Measurements from ENCODE around the gene SPRR2B.
"Not testable (repeated sequence)": the region's sequence is repeated elsewhere in the genome, so short reads cannot be mapped to it uniquely, and the experiment has no call there.

The SPRR2B gene

DNA sequence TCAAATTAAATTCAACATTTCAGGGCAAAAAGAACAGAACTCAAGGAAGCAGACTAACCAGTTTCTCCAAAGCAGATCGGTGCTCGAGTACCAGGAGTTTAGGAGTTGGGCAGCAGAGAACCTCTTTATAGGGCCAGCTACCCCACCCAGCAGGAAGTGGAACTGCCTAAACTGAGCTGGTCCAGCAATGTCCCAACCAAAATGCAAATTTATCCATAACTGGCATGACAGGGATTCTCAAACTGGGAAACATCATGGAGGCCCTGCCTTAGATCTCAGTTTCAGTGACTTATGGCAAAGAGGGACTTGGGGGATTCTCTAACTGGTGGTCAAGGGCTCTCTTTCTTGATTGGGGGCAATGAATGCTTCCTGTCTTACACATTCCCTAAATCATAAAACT is at the start of gene SPRR2B:
SPRR2B (minus strand) TSS at position 101 of the 400 bp plus-strand sequence. CDS start 772 bp downstream, outside the sequence.
- DNase-seq, result no peak

DNA sequence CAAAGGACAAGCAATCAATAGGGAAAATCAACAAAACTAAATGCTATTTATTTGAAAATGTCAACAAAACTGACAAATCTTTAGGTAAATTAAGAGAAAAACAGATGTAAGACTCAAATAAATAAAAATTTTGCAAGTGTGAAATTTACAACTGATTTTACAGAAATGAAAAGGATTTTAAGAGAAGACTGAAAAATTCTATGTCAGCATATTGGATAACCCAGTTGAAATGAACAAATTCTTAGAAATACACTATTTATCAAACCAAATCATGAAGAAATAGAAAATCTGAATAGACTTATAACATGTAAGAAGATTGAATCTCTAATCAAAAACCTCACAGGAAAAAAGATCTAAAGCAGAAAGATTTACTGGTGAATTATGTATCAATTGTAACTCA is 49.5 kb upstream of the SPRR2B start:
- DNase-seq, result no peak

DNA sequence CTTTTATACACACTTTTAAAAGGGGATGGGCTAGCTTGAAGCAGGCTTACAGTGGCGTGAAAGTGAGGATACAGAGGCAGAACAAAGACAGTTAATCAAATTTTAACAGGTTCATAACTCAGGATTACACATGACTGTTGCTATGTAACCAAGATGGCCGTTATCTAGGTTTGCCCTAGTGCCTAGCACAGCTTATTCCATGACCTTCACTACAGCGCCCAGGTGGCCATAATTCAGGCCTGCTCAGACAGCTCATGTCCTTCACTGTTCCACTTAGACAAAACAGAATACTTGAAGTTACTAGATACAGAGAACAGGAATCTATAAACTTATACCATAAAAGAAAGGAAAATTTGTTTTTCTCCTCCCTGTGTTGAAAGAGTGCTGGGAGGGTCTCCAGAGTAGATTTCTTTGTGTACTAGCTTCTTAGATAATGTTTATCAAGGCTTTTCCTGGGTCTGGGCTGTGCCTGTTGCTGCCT is 48.1 kb upstream of the SPRR2B start:
- DNase-seq, result peak; percentile 4

DNA sequence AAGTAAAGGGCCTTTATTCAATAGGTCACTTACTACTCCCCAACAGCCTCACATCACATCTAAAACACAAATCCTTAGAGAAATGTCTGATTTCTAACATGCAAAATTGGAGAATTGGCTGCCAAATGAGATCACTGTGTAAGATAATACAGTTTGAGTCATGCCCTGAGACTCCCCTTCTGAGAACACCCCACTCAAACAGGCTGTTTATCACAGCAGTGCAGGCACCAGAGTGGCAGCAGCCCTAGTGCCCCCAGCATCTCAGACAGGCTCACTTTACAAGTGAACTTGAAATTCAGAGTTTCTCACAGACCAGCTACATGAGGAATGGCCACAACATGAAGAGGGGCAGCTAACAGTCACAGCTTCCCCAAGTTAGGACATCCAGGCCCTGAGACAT is 43.9 kb upstream of the SPRR2B start:
- not testable (repeated sequence) for DNase-seq

DNA sequence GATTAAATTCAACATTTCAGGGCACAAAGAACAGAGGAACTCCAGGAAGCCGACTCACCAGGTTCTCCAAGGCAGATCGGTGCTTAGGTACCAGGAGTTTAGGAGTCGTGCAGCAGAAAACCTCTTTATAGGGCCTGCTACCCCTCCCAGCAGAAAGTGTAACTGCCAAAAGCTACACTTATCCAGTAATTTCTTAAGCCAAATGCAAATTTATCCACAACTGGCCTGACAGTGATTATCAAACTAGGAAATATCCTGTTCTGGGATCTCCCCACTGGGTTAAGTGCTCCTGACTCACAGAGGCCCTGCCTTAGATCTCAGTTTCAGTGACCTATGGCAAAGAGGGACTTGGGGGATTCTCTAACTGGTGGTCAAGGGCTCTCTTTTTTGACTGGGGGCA is 42.0 kb upstream of the SPRR2B start, which contains the start of gene SPRR2F:
SPRR2F (minus strand) TSS at position 101 of the 400 bp plus-strand sequence. CDS start 783 bp downstream, outside the sequence.
- DNase-seq, result no peak

DNA sequence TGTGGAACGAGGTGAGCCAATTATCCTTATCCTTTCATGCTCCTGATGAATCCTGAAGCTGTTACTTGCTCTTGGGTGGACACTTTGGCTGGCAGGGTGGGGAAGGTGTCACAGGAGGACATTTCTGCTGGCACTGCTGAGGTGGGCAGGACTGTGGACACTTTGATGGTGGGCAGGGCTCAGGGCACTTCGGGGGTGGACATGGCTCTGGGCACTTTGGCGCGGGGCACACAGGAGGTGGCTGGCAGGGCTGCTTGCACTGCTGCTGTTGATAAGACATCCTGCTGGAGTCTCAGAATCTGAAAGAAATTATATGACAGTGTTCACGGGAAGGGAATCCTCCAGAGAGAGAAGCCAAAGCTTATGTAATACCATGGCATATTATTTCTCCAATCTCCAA is 41.0 kb upstream of the SPRR2B start:
- not testable (repeated sequence) for DNase-seq

DNA sequence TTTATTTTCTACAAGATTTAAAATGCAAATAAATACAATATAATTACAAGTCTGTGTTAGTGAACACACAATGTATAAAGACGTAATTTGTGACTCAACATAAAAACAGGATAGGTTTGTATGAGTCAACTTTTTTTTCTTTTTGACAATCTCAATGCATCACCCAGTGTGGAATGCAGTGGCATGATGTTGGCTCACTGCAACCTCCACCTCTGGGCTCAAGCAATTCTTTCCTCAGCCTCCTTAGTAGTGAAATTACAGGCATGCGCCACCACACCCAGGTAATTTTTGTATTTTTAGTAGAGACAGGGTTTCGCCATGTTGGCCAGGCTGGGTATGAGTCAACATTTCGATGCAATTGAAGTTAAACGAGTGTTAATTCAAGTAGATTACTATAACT is 28.8 kb upstream of the SPRR2B start:
- peak; percentile 93 for DNase-seq

DNA sequence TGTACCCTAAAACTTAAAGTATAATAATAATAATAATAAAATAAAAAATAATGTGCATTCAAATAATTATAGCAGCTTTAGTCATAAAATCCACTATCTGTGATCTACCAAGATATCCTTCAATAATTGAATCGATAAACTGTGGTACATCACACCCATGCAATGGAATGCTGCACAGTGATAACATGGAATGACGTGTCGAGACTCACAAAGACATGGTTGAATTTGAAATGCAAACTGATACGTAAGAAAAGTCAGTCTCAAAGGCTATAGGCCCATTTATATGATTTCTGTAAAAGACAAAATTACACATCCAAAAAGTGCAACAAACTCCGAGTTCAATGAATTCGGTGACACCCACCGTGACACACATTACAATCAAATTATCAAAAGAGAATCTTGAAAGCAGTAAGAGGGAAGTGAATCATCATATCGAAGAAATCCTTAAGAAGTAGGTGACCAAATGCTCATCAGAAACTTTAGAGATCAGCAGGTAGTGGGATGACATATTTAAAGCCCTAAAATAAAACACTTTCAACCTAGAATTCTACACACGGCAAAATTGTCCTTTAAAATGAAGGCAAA is 28.1 kb upstream of the SPRR2B start:
- DNase-seq, result no peak

DNA sequence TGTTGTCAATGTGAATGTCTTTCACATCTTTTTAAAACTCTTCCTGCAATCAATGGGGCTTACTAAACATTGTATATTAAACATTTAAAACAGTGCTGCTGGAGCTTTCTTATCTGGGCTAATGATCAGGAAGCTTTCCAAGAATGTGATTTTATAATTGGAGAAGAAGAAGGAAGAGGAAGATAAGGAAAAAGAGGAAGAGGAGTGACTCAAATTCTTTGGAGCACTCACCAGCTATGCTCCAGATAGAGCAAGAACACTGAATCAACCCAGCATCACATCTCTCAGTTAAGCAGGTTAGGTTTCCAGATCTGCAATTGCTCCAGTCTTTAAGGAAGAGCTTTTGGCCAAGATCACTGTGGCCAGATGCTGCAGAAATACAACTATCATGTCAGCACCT is 24.4 kb upstream of the SPRR2B start:
- no peak for DNase-seq

DNA sequence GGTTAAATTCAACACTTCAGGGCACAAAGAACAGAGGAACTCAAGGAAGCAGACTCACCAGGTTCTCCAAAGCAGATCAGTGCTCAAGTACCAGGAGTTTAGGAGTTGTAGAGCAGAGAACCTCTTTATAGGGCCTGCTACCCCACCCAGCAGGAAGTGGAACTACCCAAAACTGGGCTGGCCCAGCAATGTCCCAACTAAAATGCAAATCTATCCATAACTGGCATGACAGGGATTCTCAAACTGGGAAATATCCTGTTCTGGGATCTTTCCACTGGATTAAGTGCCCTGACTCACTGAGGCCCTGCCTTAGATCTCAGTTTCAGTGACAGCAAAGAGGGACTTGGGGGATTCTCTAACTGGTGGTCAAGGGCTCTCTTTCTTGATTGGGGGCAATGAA is 23.0 kb upstream of the SPRR2B start, which contains the start of gene SPRR2E:
SPRR2E (minus strand) TSS at position 101 of the 400 bp plus-strand sequence. CDS start 775 bp downstream, outside the sequence.
- DNase-seq, result no peak

DNA sequence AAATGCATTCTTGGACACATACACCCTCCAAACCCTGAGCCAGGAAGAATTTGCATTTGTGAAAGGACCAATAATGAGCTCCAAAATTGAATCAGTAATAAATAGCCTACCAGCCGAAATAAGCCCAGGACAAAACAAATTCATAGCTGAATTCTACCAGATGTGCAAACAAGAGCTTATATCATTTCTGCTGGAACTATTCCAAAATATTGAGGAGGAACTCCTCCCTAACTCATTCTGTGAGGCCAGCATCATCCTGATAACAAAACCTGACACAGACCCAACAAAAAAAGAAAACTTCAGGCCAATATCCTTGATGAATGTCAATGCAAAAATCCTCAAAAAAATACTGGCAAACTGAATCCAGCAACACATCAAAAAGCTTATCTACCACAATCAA is 16.2 kb upstream of the SPRR2B start:
- DNase-seq, result peak; percentile 40

DNA sequence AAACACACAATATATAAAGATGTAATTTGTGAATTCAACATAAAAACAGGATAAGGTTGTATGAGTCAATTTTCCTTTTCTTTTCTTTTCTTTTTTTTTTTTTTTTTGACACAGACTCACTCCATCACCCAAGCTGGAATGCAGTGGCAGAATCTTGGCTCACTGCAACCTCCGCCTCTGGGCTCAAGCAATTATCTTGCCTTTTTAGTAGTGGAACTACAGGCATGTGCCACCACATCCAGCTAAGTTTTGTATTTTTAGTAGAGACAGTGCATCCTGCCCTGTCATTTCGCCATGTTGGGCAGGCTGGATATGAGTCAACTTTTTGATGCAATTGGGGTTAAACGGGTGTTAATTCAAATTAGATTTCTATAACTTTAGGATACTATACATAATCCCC is 10.3 kb upstream of the SPRR2B start:
- DNase-seq, result peak; percentile 72

DNA sequence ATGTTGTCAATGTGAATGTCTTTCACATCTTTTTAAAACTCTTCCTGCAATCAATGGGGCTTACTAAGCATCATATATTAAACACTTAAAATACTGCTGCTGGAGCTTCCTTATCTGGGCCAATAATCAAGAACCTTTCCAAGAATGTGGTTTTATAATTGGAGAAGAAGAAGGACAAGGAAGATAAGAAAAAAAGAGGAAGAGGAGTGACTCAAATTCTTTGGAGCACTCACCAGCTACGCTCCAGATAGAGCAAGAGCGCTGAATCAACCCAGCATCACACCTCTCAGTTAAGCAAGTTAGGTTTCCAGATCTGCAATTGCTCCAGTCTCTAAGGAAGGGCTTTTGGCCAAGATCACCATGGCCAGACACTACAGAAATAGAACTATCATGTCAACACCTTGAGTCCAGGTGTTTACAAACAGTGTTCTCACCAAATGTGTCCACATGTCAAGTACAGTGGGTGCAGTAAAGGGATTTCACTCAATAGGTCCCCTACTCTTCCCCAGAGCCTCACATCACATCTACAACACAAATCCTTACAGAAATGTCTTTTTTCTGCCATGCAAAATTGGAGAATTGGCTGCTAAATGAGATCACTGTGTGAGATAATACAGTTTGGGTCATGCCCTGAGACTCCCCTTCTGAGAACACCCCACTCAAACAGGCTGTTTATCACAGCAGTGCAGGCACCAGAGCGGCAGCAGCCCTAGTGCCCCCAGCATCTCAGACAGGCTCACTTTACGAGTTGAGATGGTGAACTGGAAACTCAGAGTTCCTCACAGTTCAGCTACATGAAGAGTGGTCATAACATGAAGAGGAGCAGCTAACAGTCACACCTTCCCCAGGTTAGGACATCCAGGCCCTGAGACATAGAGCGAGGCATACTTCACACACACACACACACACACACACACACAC is 1.7 kb upstream of the SPRR2B start:
- DNase-seq, result no peak

DNA sequence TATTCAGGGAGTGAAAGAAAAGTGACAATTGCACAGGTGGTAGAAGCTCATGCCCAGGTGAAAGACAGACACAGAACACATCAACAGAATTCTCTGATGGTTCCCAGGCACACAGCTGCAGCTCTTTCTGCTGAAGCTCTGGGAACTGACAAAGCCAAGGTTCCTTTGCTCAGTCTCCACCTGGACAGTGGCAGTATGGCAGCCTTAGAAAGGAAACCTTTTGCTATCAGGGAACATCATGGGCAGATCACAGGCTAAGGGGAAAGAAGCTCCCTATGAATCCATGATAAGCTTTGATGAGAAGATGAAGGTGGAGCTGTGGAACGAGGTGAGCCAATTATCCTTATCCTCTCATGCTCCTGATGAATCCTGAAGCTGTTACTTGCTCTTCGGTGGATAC is 1.2 kb downstream of the SPRR2B start:
- DNase-seq, result no peak

DNA sequence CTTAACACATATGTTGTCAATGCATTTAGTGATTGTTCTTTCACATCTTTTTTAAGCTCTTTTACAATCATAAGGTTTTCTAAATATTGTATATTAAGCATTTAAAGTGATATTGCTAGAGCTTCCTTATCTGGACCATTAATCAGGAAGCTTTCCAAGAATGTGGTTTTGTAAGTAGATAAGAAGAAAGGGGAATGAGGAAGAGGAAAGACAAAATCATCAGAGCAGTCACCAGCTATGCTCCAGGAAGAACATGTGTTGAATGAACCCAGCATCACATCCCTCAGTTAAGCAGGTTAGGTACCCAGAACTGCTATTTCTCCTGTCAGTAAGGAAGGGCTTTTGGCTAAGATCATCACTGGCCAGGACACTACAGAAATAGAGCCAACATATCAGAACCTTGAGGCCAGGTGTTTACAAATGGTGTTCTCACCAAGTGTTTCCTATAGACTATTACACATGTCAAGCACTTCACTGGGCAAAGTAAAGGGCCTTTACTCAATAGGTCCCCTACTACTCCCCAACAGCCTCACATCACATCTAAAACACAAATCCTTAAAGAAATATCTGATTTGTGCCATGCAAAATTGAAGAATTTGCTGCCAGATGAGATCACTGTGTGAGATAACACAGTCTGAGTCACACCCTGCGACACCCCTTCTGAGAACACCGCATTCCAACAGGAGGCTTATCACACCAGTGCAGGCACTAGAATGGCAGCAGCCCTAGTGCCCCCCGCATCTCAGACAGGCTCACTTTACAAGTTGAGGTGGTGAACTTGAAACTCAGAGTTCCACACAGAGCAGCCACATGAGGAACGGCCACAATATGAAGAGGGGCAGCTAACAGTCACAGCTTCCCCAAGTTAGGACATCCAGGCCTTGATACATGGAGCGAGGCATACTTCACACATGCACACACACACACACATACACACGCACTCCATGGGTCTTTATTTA is 12.3 kb downstream of the SPRR2B start:
- no peak for DNase-seq

DNA sequence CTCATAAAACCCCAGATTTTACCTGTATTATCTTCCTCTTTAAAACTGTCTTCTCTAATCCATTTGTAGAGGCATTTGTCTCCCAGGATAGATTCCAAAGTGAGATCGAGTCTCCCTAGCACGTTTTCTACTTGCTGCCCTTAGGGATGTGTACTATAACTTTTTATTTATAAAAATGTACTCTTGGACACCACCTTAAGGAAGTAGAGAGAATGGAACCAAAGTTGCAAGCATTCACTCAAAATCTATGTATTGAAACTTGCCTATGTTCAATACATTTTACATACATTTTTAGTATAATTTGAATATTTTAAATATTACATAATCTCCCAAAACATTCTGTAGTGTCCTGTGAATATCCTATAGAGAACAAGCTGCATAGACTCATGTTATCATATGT is 13.3 kb downstream of the SPRR2B start:
- DNase-seq, result no peak

DNA sequence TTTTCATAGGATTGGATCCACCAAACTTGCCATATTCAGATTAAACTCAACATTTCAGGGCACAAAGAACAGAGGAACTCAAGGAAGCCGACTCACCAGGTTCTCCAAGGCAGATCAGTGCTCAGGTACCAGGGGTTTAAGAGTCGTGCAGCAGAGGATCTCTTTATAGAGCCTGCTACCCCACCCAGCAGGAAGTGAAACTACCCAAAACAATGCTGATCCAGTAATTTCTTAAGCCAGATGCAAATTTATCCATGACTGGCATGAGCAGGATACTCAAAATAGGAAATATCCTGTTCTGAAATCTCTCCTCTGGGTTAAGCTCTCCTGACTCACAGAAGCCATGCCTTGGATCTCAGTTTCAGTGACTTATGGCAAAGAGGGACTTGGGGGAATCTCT is 14.0 kb downstream of the SPRR2B start, which contains the start of gene SPRR2A:
SPRR2A (minus strand) TSS at position 138 of the 400 bp plus-strand sequence. CDS start 777 bp downstream, outside the sequence.
- no peak for DNase-seq

DNA sequence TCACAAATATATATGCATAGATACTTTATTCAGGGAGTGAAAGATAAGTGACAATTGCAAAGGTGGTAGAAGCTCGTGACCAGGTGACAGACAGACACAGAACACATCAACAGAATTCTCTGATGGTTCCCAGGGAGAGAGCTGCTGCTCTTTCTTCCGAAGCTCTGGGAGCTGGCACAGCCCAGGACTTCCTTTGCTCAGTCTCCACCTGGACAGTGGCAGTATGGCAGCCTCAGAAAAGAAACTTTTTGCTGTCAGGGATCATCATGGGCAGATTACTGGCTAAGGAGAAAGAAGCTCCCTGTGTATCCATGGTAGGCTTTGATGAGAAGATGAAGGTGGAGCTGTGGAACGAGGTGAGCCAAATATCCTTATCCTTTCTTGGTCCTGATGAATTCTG is 15.3 kb downstream of the SPRR2B start:
- DNase-seq, result not testable (repeated sequence)

DNA sequence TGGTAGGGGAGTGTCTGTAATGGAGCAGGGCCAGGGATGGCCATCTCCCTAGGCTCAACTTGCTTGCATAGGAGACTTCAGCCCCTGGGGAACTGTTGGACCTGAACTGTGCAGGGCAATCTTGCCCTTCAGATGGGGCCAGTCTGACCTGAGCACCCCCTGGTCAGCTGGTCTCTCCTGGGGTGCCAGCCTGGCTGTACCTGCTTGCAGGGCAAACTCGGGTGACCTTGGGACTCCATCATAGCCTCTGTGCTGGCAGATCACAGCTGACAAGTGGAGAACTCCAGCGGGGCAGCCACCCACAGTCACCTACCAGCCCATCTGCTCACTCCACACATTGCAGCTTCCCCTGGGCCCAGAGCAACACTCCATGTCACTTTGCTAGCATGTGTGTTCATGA is 22.2 kb downstream of the SPRR2B start:
- DNase-seq, result no peak

DNA sequence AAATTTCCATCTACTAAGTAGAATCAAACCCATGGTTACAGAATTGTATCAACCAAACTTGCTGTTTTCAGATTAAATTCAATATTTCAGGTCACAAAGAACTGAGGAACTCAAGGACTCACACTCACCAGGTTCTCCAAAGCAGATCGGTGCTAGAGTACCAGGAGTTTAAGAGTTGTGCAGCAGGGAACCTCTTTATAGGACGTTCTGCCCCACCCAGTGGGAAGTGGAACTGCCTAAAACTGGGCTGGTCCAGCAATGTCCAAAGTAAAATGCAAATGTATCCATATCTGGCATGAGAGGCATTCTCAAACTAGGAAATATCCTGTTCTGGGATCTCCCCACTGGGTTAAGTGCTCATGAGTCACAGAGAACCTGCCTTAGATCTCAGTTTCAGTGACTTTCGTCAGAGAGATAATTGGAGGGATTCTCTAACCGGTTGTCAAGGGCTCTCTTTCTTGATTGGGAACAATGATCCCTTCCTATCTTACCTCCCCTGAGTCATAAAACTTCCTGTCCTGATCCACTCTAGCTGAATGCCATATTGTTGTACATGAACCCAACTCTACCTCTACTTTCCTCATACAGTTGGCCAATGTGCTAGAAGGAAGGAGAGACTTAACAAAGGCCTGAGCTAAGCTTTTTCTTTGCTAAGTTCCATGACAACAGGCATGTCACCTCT is 30.3 kb downstream of the SPRR2B start, which contains the start of gene SPRR2D:
SPRR2D (minus strand) TSS at position 171 of the 682 bp plus-strand sequence. CDS start 774 bp downstream, outside the sequence.
- DNase-seq, result no peak

DNA sequence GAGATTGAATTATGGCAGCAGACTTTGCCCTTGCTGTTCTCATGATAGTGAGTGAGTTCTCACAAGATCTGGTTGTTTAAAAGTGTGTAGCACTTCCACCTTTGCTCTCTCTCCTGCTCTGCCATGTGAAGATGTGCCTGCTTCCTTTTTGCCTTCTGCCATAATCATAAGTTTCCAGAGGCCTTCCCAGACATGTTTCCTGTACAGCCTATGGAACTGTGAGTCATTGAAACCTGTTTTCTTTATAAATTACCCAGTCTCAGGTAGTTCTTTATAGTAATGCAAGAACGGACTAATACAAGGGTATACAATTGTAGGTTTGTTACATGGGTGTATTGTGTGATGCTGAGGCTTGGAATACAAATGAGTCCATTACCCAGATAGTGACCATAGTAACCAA is 36.2 kb downstream of the SPRR2B start:
- no peak for DNase-seq

Data from NCI-H226 (cell line).